Activated CD4-positive, alpha-beta memory T cell treated with anti-CD3 and anti-CD28 coated beads for 36 hours (primary cell): Measurements from ENCODE around the gene TPMT. TPM values are rescaled to one million over a fixed set of nuclear protein-coding genes. Genes with fewer than 3 reads are reported as not detected.

Source experiments
- total RNA-seq, 2 experiments: library from RNA; stranded (reverse); gene quantifications; one replicate each; pipeline ENCODE4 v1.2.3, GENCODE V29; 2021

TPMT gene
- total RNA-seq, 2 experiments from 2014 or later = 7.7 to 7.8 TPM

Other genes with a start within 250 kb of the TPMT start
- gene KIF13A, start 167.4 kb downstream of the TPMT start, total RNA-seq = under 1 TPM in 1 of 2 experiments, not detected in 1; 0.07 TPM
- under 1 TPM; 0.10 to 0.19 TPM for gene NHLRC1, start 32.4 kb downstream of the TPMT start, total RNA-seq
- 10 to 100 TPM; 17.5 to 18.5 TPM for gene KDM1B, start 345 bp upstream of the TPMT start, total RNA-seq
- 100 to 1,000 TPM; 180 to 182 TPM for gene DEK, start 109.5 kb upstream of the TPMT start, total RNA-seq
- gene RNF144B, start 232.3 kb upstream of the TPMT start, total RNA-seq = 1 to 10 TPM; 2.1 to 2.9 TPM